Mesendoderm (in vitro differentiated cells): ENCODE measurements around the gene MRPS2.

Experiments used
- DNase-seq: peaks from one replicate; pipeline ENCODE4 v3.0.0; 2013
- H2AK5ac ChIP-seq: 2 replicates; pipeline ENCODE4 v1.6.1; 2013; ENCODE audit warnings: low read length, inconsistent platforms
- H2BK120ac ChIP-seq: 2 replicates; pipeline ENCODE4 v1.6.1; 2013; ENCODE audit warnings: low read depth, mild to moderate bottlenecking, low read length, moderate library complexity, mixed read lengths
- H2BK15ac ChIP-seq: replicated peaks from 2 replicates; pipeline ENCODE4 v1.6.1; 2013; ENCODE audit warnings: low read depth, mild to moderate bottlenecking, moderate library complexity
- H2BK5ac ChIP-seq: 2 replicates; pipeline ENCODE4 v1.6.1; 2013; ENCODE audit warnings: low read length, inconsistent platforms
- H3K18ac ChIP-seq: 2 replicates; pipeline ENCODE4 v1.6.1; 2013; ENCODE audit warnings: mild to moderate bottlenecking, low read length, mixed read lengths
- H3K23ac ChIP-seq: one replicate; pipeline ENCODE4 v1.6.1; 2013; ENCODE audit warnings: low read length
- H3K27ac ChIP-seq: 2 replicates; pipeline ENCODE4 v1.5.1; 2013; ENCODE audit warnings: low read depth, mild to moderate bottlenecking, inconsistent platforms, low read length, moderate library complexity
- H3K27me3 ChIP-seq: 2 replicates; pipeline ENCODE4 v1.6.1; 2013; ENCODE audit warnings: low read length, control low read depth, mild to moderate bottlenecking, inconsistent platforms; ENCODE audit not compliant: insufficient read depth, poor library complexity
- H3K36me3 ChIP-seq: 2 replicates; pipeline ENCODE4 v1.6.1; 2013; ENCODE audit warnings: low read length, inconsistent platforms; ENCODE audit not compliant: control insufficient read depth, insufficient read depth
- H3K4ac ChIP-seq: one replicate; pipeline ENCODE4 v1.6.1; 2013; ENCODE audit warnings: low read depth, mild to moderate bottlenecking, low read length, moderate library complexity
- H3K4me1 ChIP-seq: 2 replicates; pipeline ENCODE4 v1.6.1; 2013; ENCODE audit warnings: low read depth, low read length, inconsistent platforms; ENCODE audit not compliant: control insufficient read depth
- H3K4me2 ChIP-seq: 2 replicates; pipeline ENCODE4 v1.6.1; 2013; ENCODE audit warnings: low read length
- H3K4me3 ChIP-seq: 2 replicates; pipeline ENCODE4 v1.5.1; 2013; ENCODE audit warnings: mild to moderate bottlenecking, low read length
- H3K56ac ChIP-seq: one replicate; pipeline ENCODE4 v1.6.1; 2013; ENCODE audit warnings: low read length
- H3K79me1 ChIP-seq: 2 replicates; pipeline ENCODE4 v1.6.1; 2013; ENCODE audit warnings: low read length, inconsistent platforms
- H3K79me2 ChIP-seq: 2 replicates; pipeline ENCODE4 v1.6.1; 2013; ENCODE audit warnings: mild to moderate bottlenecking, low read length; ENCODE audit not compliant: control insufficient read depth, insufficient read depth
- H3K9ac ChIP-seq: 2 replicates; pipeline ENCODE4 v1.6.1; 2013; ENCODE audit warnings: low read length, inconsistent platforms
- H4K5ac ChIP-seq: one replicate; pipeline ENCODE4 v1.6.1; 2013; ENCODE audit warnings: low read length
- H4K8ac ChIP-seq: one replicate; pipeline ENCODE4 v1.6.1; 2013; ENCODE audit warnings: low read depth, mild to moderate bottlenecking, control low read depth, low read length, moderate library complexity
- WGBS: extraction: QIAGEN DNeasy Blood & Tissue Kit; methylation state at CpG from one replicate; pipeline ENCODE4 v1.1.7; 2013; ENCODE audit warnings: low lambda C conversion rate, missing lambda C conversion rate; ENCODE audit not compliant: insufficient coverage; ENCODE audit errors: extremely low coverage; 5-methylcytosine and 5-hydroxymethylcytosine counted together

Gene MRPS2

DNA sequence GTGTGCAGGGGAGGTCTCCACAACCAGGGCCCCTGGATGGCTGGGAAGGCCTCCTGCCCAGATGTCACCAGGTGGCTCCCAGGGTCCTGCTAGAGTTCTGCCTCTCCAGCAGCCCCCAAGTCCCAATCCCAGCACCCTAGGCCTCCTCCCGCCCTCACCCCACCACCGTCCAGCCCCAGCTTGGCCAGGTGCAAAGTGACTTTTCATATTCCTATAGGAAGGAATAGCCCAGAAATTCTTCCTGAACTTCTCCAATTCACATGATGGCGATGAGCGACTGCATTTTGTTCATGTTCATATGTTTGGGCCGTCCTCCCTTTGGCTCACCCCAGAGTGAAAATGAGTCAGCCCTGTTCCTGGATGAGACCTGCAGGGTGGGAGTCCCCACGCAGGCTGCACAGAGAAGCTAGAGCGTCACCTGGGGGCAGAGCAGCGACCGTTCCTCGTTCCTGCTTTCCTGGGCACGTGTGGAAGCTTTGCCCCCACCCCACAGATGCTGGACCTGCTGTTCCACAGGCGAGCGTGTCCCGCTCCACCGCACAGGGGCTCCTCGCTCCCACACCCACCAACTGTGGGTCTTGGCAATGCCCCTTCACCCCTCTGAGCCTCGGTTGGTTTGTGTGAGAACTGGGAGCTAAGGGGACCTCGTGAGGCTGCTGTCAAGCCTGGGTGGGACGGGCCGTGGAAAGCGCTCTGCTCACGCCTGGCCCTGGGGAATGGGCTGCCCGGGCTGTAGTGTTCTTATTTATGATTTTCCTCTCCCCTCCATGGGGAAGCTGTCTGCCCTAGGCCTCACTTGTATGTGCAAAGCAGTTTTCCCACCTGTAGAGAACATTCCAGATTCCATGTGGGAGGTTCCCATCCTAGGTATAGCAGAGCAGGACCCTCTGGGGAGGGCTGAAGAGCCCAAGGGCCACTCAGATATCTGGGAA lies 6.9 kb downstream of the MRPS2 start:
- H3K4me2 ChIP-seq: no peak overlapping the region
- H3K18ac ChIP-seq: no peak overlapping the region
- no peak overlapping the region for H4K5ac ChIP-seq
- H3K27ac ChIP-seq: no peak overlapping the region
- peaks cover 11% of the 10 kb centered on the region for H3K36me3 ChIP-seq
- H3K27me3 ChIP-seq: no peaks in the 10 kb centered on the region
- no peak overlapping the region for H2BK5ac ChIP-seq
- no peak overlapping the region for H2BK120ac ChIP-seq
- H3K4me1 ChIP-seq: no peaks in the 10 kb centered on the region
- H3K79me2 ChIP-seq: peaks cover 2% of the 10 kb centered on the region
- no peak overlapping the region for H2BK15ac ChIP-seq
- H4K8ac ChIP-seq: no peak overlapping the region
- no peak overlapping the region for H3K9ac ChIP-seq
- H3K56ac ChIP-seq: no peak overlapping the region
- no peak overlapping the region for H3K23ac ChIP-seq
- peaks cover 6% of the 10 kb centered on the region for H3K79me1 ChIP-seq
- no CpG with 5 or more reads among the region's 23 CpGs for WGBS
- H3K4ac ChIP-seq: no peak overlapping the region
- no peak overlapping the region for H2AK5ac ChIP-seq
- DNase-seq: no peak
- H3K4me3 ChIP-seq: no peak overlapping the region

DNA sequence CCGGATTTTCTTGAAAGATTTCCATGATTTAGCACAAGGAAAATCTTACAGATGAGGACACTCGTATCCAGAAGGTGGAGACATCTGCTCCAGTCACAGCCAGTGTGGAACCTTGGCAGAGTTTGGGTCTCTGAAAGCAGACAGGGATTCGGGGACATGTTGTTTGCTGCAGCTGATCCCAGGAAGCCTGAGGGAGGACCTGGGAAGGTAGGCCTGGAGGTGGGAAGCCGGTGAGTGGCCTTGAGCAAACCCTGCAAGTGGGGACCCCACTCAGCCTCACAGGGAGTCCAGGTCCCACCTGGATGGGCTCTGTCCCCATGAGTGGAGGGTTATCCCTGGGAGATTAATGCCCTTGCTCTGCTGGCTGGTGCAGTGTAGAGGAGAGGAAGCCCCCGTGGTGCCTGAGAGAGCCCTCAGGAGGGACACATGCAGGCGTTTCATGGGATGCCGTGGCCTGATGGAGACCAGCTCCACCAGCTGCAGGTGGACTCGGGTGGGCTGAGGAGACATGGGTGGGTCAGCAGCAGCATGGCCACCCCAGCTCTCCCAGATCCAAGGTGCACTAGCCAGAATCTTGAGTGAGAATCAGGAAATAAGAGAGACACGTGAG lies 7.8 kb downstream of the MRPS2 start:
- H4K5ac ChIP-seq: no peak overlapping the region
- H4K8ac ChIP-seq: no peak overlapping the region
- no peaks in the 10 kb centered on the region for H3K4me1 ChIP-seq
- peaks cover 1% of the 10 kb centered on the region for H3K79me1 ChIP-seq
- H3K36me3 ChIP-seq: peaks cover 8% of the 10 kb centered on the region
- H2BK5ac ChIP-seq: no peak overlapping the region
- no peak overlapping the region for H3K4me2 ChIP-seq
- H3K4ac ChIP-seq: no peak overlapping the region
- no peak overlapping the region for H2BK120ac ChIP-seq
- no peaks in the 10 kb centered on the region for H3K27me3 ChIP-seq
- no peak for DNase-seq
- H3K56ac ChIP-seq: no peak overlapping the region
- no peak overlapping the region for H3K23ac ChIP-seq
- H2AK5ac ChIP-seq: no peak overlapping the region
- H2BK15ac ChIP-seq: no peak overlapping the region
- no CpG with 5 or more reads among the region's 9 CpGs for WGBS
- no peaks in the 10 kb centered on the region for H3K79me2 ChIP-seq
- H3K27ac ChIP-seq: no peak overlapping the region
- no peak overlapping the region for H3K9ac ChIP-seq
- no peak overlapping the region for H3K18ac ChIP-seq
- no peak overlapping the region for H3K4me3 ChIP-seq

DNA sequence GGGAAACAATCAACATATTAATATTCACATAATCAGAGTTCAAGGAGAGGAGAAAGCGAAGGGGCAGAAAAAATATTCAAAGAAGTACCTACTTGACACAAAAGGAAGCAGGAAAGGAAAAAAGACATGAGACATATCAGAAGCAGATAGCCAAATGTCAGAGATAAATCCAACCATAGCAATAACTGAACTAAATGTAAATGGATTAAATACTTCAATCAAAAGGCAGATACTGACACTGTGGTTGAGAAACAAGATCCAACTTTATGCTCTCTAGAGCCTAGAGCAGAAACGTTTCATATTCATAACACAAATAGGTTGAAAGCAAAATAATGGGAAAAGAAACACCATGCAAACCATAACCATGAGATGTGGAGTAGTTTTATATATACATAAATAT lies 9.0 kb downstream of the MRPS2 start:
- Histone ChIP-seq H3K79me2 (no peaks in the 10 kb centered on the region), H3K79me1 (no peaks in the 10 kb centered on the region), H2BK5ac (no peak overlapping the region), H2BK120ac (no peak overlapping the region), H3K27ac (no peak overlapping the region), H3K4me3 (no peak overlapping the region), H4K5ac (no peak overlapping the region), H3K4me2 (no peak overlapping the region), H4K8ac (no peak overlapping the region), H3K27me3 (no peaks in the 10 kb centered on the region), H3K4me1 (no peaks in the 10 kb centered on the region), H3K56ac (no peak overlapping the region), H3K4ac (no peak overlapping the region), H2BK15ac (no peak overlapping the region), H3K36me3 (peaks cover 1% of the 10 kb centered on the region), H3K18ac (no peak overlapping the region), H3K23ac (no peak overlapping the region), H2AK5ac (no peak overlapping the region), H3K9ac (no peak overlapping the region)
- DNase-seq: no peak
- no CpG with 5 or more reads among the region's 2 CpGs for WGBS

DNA sequence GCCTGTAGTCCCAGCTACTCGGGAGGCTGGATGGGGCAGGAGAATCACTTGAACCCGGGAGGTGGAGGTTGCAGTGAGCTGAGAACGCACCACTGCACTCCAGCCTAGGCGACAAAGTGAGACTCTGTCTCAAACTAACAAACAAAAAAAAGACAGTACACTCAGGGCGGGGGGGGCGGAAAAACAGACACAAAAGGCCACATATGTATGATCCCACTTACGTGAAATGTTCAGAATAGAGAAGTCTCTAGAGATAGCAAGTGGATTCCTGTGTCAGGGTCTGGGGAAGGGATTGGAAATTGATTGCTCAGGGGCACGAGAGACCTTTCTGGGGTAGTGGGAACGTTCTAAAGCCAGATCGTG lies 11.7 kb downstream of the MRPS2 start:
- H3K36me3 ChIP-seq: no peaks in the 10 kb centered on the region
- no peak overlapping the region for H3K9ac ChIP-seq
- H3K79me1 ChIP-seq: no peaks in the 10 kb centered on the region
- no peak overlapping the region for H2BK5ac ChIP-seq
- no CpG with 5 or more reads among the region's 10 CpGs for WGBS
- no peak overlapping the region for H4K8ac ChIP-seq
- H3K4ac ChIP-seq: no peak overlapping the region
- no peak overlapping the region for H3K27ac ChIP-seq
- H3K4me3 ChIP-seq: no peak overlapping the region
- H3K56ac ChIP-seq: no peak overlapping the region
- no peak overlapping the region for H3K18ac ChIP-seq
- H2AK5ac ChIP-seq: no peak overlapping the region
- H3K23ac ChIP-seq: no peak overlapping the region
- H3K27me3 ChIP-seq: no peaks in the 10 kb centered on the region
- no peaks in the 10 kb centered on the region for H3K79me2 ChIP-seq
- DNase-seq: no peak
- no peaks in the 10 kb centered on the region for H3K4me1 ChIP-seq
- H4K5ac ChIP-seq: no peak overlapping the region
- no peak overlapping the region for H3K4me2 ChIP-seq
- H2BK120ac ChIP-seq: no peak overlapping the region
- no peak overlapping the region for H2BK15ac ChIP-seq

DNA sequence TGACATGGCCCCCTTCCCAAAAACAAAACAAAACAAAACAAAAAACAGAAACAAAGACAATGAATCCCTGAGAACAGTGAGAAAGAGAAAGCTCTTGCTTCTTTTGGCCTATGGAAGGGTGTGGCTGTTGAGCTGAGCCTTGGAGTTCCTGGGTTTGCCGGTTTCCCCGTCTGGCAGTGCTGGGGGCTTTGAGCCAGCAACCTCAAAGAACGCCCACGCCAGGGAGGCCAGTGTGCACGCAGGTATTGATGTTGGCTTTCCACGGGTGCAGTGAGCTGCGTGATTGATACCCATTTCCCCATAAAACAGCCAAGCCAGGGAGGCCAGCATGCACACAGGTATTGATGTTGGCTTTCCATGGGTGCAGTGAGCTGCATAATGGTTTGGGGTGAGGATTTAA lies 12.4 kb downstream of the MRPS2 start:
- no peak overlapping the region for H4K8ac ChIP-seq
- H3K9ac ChIP-seq: no peak overlapping the region
- H3K56ac ChIP-seq: no peak overlapping the region
- H3K4me1 ChIP-seq: no peaks in the 10 kb centered on the region
- no peak overlapping the region for H3K27ac ChIP-seq
- no peak overlapping the region for H3K4ac ChIP-seq
- H3K79me2 ChIP-seq: no peaks in the 10 kb centered on the region
- no peak overlapping the region for H2BK5ac ChIP-seq
- no peak overlapping the region for H2BK120ac ChIP-seq
- no peak overlapping the region for H2AK5ac ChIP-seq
- DNase-seq: no peak
- no peak overlapping the region for H3K4me2 ChIP-seq
- H2BK15ac ChIP-seq: no peak overlapping the region
- H3K4me3 ChIP-seq: no peak overlapping the region
- no peak overlapping the region for H3K23ac ChIP-seq
- no peaks in the 10 kb centered on the region for H3K36me3 ChIP-seq
- H3K18ac ChIP-seq: no peak overlapping the region
- no peak overlapping the region for H4K5ac ChIP-seq
- no CpG with 5 or more reads among the region's 7 CpGs for WGBS
- H3K27me3 ChIP-seq: no peaks in the 10 kb centered on the region
- no peaks in the 10 kb centered on the region for H3K79me1 ChIP-seq
